NCI-H345 treated with DMSO at 0.1 percent for 48 hours (cell line): Measurements from ENCODE around the gene ENAH.

ENCODE experiments used
- DNase-seq: peaks from one replicate; lab custom pipeline; 2025; ENCODE audit not compliant: unreplicated experiment; lab: John Stamatoyannopoulos, UW

Gene ENAH

GRCh38 chr1:225608014-225608796 is 44.7 kb downstream of the ENAH start:
- no peak for DNase-seq

- no peak for DNase-seq
These were observed 45.6 kb downstream of the ENAH start for GRCh38 chr1:225607355-225607754.

- no peak for DNase-seq
These were observed 49.2 kb downstream of the ENAH start for GRCh38 chr1:225603538-225604354.

GRCh38 chr1:225602590-225603206 is 50.2 kb downstream of the ENAH start:
- DNase-seq = no peak

GRCh38 chr1:225601902-225602589 is 50.9 kb downstream of the ENAH start:
- DNase-seq = no peak

- DNase-seq = no peak
These were observed 54.1 kb downstream of the ENAH start for GRCh38 chr1:225598847-225599246.

- no peak for DNase-seq
These were observed 54.9 kb downstream of the ENAH start for GRCh38 chr1:225597926-225598575.

GRCh38 chr1:225596736-225597135 is 56.2 kb downstream of the ENAH start:
- no peak for DNase-seq

GRCh38 chr1:225595974-225596551 is 56.9 kb downstream of the ENAH start:
- no peak for DNase-seq

GRCh38 chr1:225595452-225595851 is 57.5 kb downstream of the ENAH start:
- no peak for DNase-seq

- DNase-seq = no peak
These were observed 59.5 kb downstream of the ENAH start for GRCh38 chr1:225593414-225593813.

- DNase-seq = no peak
These were observed 60.4 kb downstream of the ENAH start for GRCh38 chr1:225592362-225593025.

GRCh38 chr1:225587310-225587709 is 65.6 kb downstream of the ENAH start:
- DNase-seq = no peak

GRCh38 chr1:225581186-225581585 is 71.7 kb downstream of the ENAH start:
- DNase-seq = no peak

- no peak for DNase-seq
These were observed 72.5 kb downstream of the ENAH start for GRCh38 chr1:225580238-225581099.

- DNase-seq = no peak
These were observed 74.5 kb downstream of the ENAH start for GRCh38 chr1:225578251-225578977.

GRCh38 chr1:225577241-225577640 is 75.7 kb downstream of the ENAH start:
- no peak for DNase-seq

GRCh38 chr1:225573216-225573615 is 79.7 kb downstream of the ENAH start:
- no peak for DNase-seq
